Small intestine (tissue), 7 donors: ENCODE measurements around the gene PSMD1. TPM values are rescaled to one million over a fixed set of nuclear protein-coding genes. Genes with fewer than 3 reads are reported as not detected.
"Not testable (repeated sequence)": the region's sequence is repeated elsewhere in the genome, so short reads cannot be mapped to it uniquely, and the experiment has no call there.

Experiments
- DNase-seq, 2 donors: peaks; one replicate each; pipeline versions ENCODE4 v3.0.0 to v3.0.0-alpha.2; 2013
- FAIRE-seq: peaks from 2 replicates; lab custom pipeline; 2012; peaks lifted over from hg19 to GRCh38; lab: Jason Lieb, UNC
- H3K27ac ChIP-seq, 3 donors: one replicate each; pipeline ENCODE4 v1.5.1; 2013; ENCODE audit warnings: low read length in 2 of 3, mild to moderate bottlenecking in 2 of 3, control low read depth in 1 of 3, inconsistent platforms in 1 of 3, low read depth in 1 of 3, moderate library complexity in 1 of 3
- H3K27me3 ChIP-seq, 3 donors: one replicate each; pipeline ENCODE4 v1.6.1; 2013; ENCODE audit warnings: low read length in 3 of 3, inconsistent platforms in 1 of 3; ENCODE audit not compliant: control insufficient read depth in 3 of 3, insufficient read depth in 3 of 3
- H3K36me3 ChIP-seq, 3 donors: one replicate each; pipeline ENCODE4 v1.6.1; 2013; ENCODE audit warnings: low read length in 3 of 3, inconsistent platforms in 1 of 3, low read depth in 1 of 3, mild to moderate bottlenecking in 1 of 3, moderate library complexity in 1 of 3; ENCODE audit not compliant: control insufficient read depth in 3 of 3, insufficient read depth in 2 of 3
- H3K4me1 ChIP-seq, 3 donors: one replicate each; pipeline ENCODE4 v1.6.1; 2013; ENCODE audit warnings: low read length in 2 of 3, inconsistent platforms in 1 of 3, low read depth in 1 of 3, mild to moderate bottlenecking in 1 of 3, moderate library complexity in 1 of 3; ENCODE audit not compliant: control insufficient read depth in 3 of 3, insufficient read depth in 2 of 3
- H3K4me3 ChIP-seq, 3 donors: one replicate each; pipeline ENCODE4 v1.5.1; 2013; ENCODE audit warnings: low read length in 3 of 3, control low read depth in 1 of 3, inconsistent platforms in 1 of 3, low read depth in 1 of 3, mild to moderate bottlenecking in 1 of 3, moderate library complexity in 1 of 3
- H3K9me3 ChIP-seq, 2 donors: one replicate each; pipeline ENCODE4 v1.6.1; 2013; ENCODE audit warnings: low read depth in 1 of 2, low read length in 1 of 2; ENCODE audit not compliant: control insufficient read depth in 2 of 2, insufficient read depth in 1 of 2
- WGBS, 3 donors: extraction: QIAGEN DNeasy Blood & Tissue Kit; methylation state at CpG; one replicate each; pipeline ENCODE4 v1.1.7; 2013; 5-methylcytosine and 5-hydroxymethylcytosine counted together
- polyA plus RNA-seq, 4 donors: library from polyadenylated mRNA; stranded (reverse) in 3 of 4; unstranded in 1 of 4; fragments of 200-250 nt in 3 of 4; fragments of 120-200 nt in 1 of 4; gene quantifications; one replicate each; pipeline versions ENCODE4 v1.2.1 to v1.2.3, GENCODE V29; 2013
- donor health status: healthy with polysubstance abuse.
- donor health status: control.
- donor health status: control.
- donor health status: Bipolar disorder and iron deficiency.
- donor health status: healthy.

The PSMD1 gene
- polyA plus RNA-seq, 4 donors: 45.8 to 75.1 (median 59.5) TPM

DNA sequence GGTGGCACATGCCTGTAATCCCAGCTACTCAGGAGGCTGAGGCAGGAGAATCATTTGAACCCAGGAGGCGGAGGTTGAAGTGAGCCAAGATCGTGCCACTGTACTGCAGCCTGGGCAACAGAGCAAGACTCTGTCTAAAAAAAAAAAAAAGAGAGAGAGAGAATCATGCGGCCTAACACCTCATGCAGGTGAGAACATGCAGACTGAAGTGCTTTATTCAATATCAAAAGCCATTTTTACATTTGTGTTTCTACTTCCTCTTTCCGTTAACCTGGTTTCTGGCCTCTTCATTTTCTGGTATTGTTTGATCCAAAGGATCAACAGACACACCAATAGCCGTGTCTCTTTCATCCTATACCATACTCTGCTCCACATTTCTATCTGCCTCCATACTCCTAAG is 122.1 kb downstream of the PSMD1 start:
- WGBS, 3 donors: 81 to 87% (median 86%) methylated on average over 5 of the region's 5 CpGs
- not testable (repeated sequence) for FAIRE-seq, DNase-seq, H3K4me1 ChIP-seq, H3K27me3 ChIP-seq, H3K27ac ChIP-seq, H3K4me3 ChIP-seq, H3K9me3 ChIP-seq
- H3K36me3 ChIP-seq: peaks cover 0 to 11% (median 0%) of the 10 kb centered on the region in 3 donors

DNA sequence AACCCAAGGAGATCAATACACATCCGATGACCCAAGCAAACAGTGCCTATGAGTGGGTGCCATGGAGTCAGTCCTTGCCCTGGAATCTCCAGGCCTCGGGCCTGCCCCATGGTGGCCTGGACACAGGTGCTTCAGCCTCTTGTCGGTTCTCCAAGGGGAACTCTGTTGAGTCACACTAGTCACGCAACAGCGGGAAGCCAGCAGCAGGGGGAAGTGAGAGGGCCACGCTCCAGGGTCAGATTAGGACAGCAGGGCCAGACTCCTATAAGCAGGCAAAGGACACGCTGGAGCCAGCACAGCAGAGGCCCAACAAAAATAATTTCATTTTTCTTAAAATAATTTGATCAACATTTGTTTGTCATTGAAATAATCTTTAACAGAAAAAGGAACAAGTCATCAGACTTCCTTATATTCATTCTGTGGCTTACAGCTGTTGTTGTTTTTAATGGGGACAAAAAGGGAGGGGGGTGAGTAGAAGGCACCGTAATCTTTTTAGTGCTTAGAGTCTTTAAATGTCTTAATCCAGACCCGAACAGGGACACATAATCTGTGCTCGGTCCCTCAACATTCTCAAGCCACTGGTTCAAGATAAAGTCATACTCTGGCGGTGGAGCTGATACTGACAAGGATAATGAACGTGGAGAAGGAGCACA is 125.3 kb downstream of the PSMD1 start:
- no peak for FAIRE-seq
- H3K9me3 ChIP-seq: peaks cover 0 to 4% of the 10 kb centered on the region in 2 donors
- H3K4me1 ChIP-seq: peaks cover 0 to 9% (median 6%) of the 10 kb centered on the region in 3 donors
- WGBS, 3 donors: 63 to 87% (median 75%) methylated on average over 12 of the region's 12 CpGs
- no peaks in the 10 kb centered on the region for H3K27me3 ChIP-seq
- no peak for DNase-seq
- no peak overlapping the region for H3K4me3 ChIP-seq
- no peaks in the 10 kb centered on the region for H3K36me3 ChIP-seq
- peak overlapping the region in 1 of 3 donors; percentile 64 for H3K27ac ChIP-seq

DNA sequence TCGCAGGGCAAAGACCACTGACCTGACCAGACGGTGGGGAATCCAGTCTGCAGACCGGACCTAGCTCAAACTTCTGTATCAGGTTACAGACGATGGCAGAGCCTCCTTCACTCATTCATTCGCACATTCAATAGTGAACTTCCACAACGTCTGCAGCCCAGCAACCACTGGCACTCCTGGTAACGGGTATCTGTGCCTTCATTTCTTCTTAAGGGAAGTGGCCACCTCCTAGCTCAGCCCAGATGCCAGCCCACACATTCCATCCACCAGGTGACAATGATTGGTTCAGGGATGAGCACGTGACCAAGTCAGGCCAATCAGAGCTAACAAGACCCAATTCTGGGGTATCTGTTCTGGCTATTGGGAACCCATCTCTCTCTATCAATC is 125.8 kb downstream of the PSMD1 start:
- DNase-seq (no peak), FAIRE-seq (no peak)
- WGBS, 3 donors: 85 to 88% (median 85%) methylated on average over 8 of the region's 8 CpGs
- H3K4me3 ChIP-seq: no peak overlapping the region
- H3K36me3 ChIP-seq: no peaks in the 10 kb centered on the region
- H3K4me1 ChIP-seq: peaks cover 0 to 13% (median 6%) of the 10 kb centered on the region in 3 donors
- no peaks in the 10 kb centered on the region for H3K27me3 ChIP-seq
- H3K9me3 ChIP-seq: peaks cover 0 to 4% of the 10 kb centered on the region in 2 donors
- peak overlapping the region in 1 of 3 donors; percentile 64 for H3K27ac ChIP-seq

DNA sequence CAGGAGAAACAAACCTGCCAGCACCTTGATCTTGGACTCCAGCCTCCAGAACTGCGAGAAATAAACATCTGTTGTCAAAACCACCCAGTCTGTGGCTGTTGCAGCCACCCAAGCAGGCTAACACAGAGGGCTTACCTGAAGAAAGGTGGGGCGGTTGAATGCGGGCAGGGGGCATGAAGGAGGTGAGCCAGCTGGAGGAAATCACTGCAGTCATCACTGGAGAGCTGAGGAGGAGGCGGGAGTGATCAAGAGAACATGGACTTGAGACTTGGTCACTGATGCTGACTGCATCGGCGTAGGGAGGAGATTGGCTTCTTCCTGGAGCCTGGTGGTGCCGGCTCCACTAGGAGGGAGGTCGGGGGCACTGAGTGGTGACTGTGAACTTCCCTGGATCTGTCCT is 127.2 kb downstream of the PSMD1 start:
- Histone ChIP-seq H3K4me1 (peaks cover 0 to 17% (median 6%) of the 10 kb centered on the region in 3 donors), H3K4me3 (no peak overlapping the region), H3K27ac (no peak overlapping the region), H3K27me3 (no peaks in the 10 kb centered on the region), H3K36me3 (no peaks in the 10 kb centered on the region), H3K9me3 (peaks cover 0 to 6% of the 10 kb centered on the region in 2 donors)
- DNase-seq: peak in 1 of 2 donors; percentile 40
- 61 to 88% (median 75%) methylated on average over 8 of the region's 8 CpGs for WGBS, 3 donors
- no peak for FAIRE-seq

DNA sequence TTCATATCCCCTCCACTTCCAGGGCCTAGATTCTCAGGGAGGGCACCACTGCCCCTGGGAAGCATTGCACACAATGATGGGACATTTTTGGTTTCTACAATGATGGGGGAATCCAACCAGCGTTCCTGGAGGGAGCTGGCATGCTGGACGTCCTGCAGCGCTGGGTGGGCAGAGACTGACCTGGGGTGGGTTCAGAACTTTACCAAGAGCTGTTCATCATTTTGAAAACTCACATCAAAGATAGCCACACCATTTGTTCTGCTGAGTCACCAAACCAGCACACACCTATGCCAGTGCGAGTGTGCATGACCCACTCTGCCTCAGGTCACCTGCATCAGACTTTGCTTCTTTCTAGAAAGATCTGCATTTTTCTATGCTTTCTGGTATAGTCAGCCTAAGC is 127.7 kb downstream of the PSMD1 start:
- FAIRE-seq: no peak
- Histone ChIP-seq H3K36me3 (no peaks in the 10 kb centered on the region), H3K4me1 (peaks cover 0 to 17% (median 6%) of the 10 kb centered on the region in 3 donors), H3K27me3 (peaks cover 0 to 2% (median 0%) of the 10 kb centered on the region in 3 donors), H3K27ac (no peak overlapping the region), H3K9me3 (peaks cover 0 to 6% of the 10 kb centered on the region in 2 donors), H3K4me3 (no peak overlapping the region)
- 89 to 95% (median 92%) methylated on average over 4 of the region's 4 CpGs for WGBS, 3 donors
- no peak for DNase-seq

DNA sequence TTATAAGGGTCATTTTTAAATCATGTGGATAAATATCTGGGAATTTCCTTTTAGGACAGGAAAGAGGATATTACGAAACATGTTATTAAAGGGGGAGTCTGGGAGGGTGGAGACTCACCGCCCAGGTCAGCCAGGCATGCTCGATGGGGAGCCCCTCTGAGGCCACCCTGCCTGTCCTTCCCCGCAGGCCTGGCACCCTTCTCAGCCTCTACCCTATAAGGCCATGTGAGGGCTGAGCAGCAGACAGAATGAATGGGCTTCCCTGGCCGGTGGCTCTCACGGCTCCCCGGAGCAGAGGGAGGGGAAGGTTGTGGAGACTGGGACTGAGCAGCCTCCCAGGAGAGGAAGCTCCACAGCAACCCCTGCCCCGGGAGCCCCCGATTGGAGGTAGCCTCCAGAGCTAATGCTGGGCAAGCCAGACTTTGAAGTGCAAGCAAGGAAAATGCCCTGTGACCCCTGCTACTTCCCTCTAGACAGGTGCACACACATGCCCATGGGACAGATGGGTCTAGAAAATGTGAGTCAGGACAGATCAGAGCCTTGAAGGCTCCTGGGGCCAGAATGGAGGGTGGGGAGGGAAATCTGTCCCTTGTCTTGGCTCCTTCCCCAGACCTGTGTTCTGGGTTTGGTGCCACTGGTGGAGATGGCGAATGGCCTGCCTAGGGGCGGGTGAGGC is 128.5 kb downstream of the PSMD1 start:
- Histone ChIP-seq H3K4me1 (peaks cover 0 to 17% (median 2%) of the 10 kb centered on the region in 3 donors), H3K36me3 (no peaks in the 10 kb centered on the region), H3K27ac (no peak overlapping the region), H3K27me3 (peaks cover 0 to 3% (median 0%) of the 10 kb centered on the region in 3 donors), H3K9me3 (peaks cover 0 to 6% of the 10 kb centered on the region in 2 donors), H3K4me3 (no peak overlapping the region)
- DNase-seq: no peak
- FAIRE-seq: no peak
- 69 to 87% (median 84%) methylated on average over 10 to 11 of the region's 11 CpGs for WGBS, 3 donors

DNA sequence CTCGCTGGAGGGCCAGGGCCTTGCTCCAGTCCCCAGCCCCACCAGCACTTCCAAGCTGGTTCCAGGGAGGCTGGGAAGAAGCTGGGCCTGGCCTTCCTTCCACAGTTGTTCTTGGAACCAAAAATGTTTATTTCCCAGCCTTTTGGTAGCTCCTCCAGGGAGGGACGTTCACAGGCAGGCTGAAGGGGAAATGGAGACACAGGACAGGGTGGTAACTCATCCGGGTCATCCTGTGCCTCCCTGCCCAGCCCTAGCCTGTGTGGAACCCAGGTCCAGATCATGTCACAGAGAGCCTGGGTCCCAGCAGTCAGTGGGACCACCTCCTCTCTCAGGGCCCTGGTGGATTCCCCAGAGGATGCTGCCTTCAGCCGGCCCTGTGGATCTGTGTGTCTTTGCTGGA is 129.2 kb downstream of the PSMD1 start:
- 62 to 83% (median 67%) methylated on average over 4 of the region's 4 CpGs for WGBS, 3 donors
- Histone ChIP-seq H3K4me1 (peaks cover 0 to 22% (median 0%) of the 10 kb centered on the region in 3 donors), H3K9me3 (peaks cover 0 to 6% of the 10 kb centered on the region in 2 donors), H3K4me3 (no peak overlapping the region), H3K27ac (no peak overlapping the region), H3K27me3 (peaks cover 0 to 3% (median 0%) of the 10 kb centered on the region in 3 donors), H3K36me3 (no peaks in the 10 kb centered on the region)
- FAIRE-seq: no peak
- no peak for DNase-seq

DNA sequence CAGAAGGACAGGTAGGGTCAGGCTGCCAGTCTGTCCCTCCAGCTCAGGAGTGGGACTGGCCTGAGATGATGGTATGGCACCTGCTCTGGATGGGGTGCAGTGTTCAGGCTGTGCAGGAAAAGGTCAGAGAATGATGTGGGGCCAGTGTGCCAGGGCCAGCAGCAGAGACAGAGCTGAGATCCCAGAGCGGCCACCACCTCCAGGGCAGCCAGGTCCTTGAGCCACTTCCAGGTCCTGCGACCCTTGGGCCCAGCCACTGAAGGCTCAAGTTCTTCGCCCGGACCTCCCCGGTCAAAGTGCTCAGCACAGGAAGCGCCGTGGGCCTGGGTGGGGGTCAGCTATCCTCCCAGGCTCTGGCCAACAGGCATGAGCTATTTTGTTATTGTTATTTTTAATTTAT is 129.7 kb downstream of the PSMD1 start:
- peaks cover 0 to 3% (median 0%) of the 10 kb centered on the region in 3 donors for H3K27me3 ChIP-seq
- FAIRE-seq: no peak
- DNase-seq: no peak
- H3K36me3 ChIP-seq: no peaks in the 10 kb centered on the region
- WGBS, 3 donors: 86 to 93% (median 91%) methylated on average over 7 of the region's 7 CpGs
- H3K4me3 ChIP-seq: no peak overlapping the region
- H3K9me3 ChIP-seq: peaks cover 0 to 6% of the 10 kb centered on the region in 2 donors
- no peak overlapping the region for H3K27ac ChIP-seq
- peaks cover 0 to 25% (median 0%) of the 10 kb centered on the region in 3 donors for H3K4me1 ChIP-seq
